Left lung (tissue), 14 donors: ENCODE data around the gene PRB4. TPM values are rescaled to one million over a fixed set of nuclear protein-coding genes. Genes with fewer than 3 reads are reported as not detected.
"Not testable (repeated sequence)": the region's sequence is repeated elsewhere in the genome, so short reads cannot be mapped to it uniquely, and the experiment has no call there.

ENCODE experiments used
- ATAC-seq: fragments of 200-7000 bp; cut with Tn5 transposase; one replicate; pipeline ENCODE4 v1.9.1; 2020; ENCODE audit warnings: moderate library complexity
- DNase-seq, 4 donors: peaks; one replicate each; pipeline ENCODE4 v3.0.0-alpha.2; 2013 to 2020
- H3K27ac ChIP-seq, 2 donors: fragments of 200-600 bp; sonication (generic) in 1 of 2; one replicate each; pipeline versions ENCODE4 v1.5.0 to v1.8.0; 2020 to 2021
- H3K27me3 ChIP-seq, 2 donors: fragments of 200-600 bp; sonication (generic) in 1 of 2; one replicate each; pipeline versions ENCODE4 v1.5.0 to v1.8.0; 2020 to 2021
- H3K36me3 ChIP-seq, 2 donors: fragments of 200-600 bp; sonication (generic) in 1 of 2; one replicate each; pipeline versions ENCODE4 v1.5.0 to v1.8.0; 2020 to 2021
- H3K4me1 ChIP-seq, 2 donors: fragments of 200-600 bp; one replicate each; pipeline ENCODE4 v1.8.0; 2021
- H3K4me3 ChIP-seq, 2 donors: fragments of 200-600 bp; sonication (generic) in 1 of 2; one replicate each; pipeline versions ENCODE4 v1.5.0 to v1.8.0; 2020 to 2021; ENCODE audit warnings: mild to moderate bottlenecking in 1 of 2
- H3K9me3 ChIP-seq, 2 donors: fragments of 200-600 bp; sonication (generic) in 1 of 2; one replicate each; pipeline versions ENCODE4 v1.5.0 to v1.8.0; 2020 to 2021
- intact Hi-C, 2 donors: fragments of 100-400 bp; cut with DNase I; formaldehyde crosslinking; loops; one replicate each; pipeline versions ENCODE4 v1.11.2 to v1.14.2; 2022
- long read RNA-seq, 12 donors: library from polyadenylated mRNA in 2 of 12; unstranded in 2 of 12; transcript quantifications; one replicate each; pipeline ENCODE4 v2.0.0 and lab custom pipeline, GENCODE V29; 2019 to 2026
- polyA plus RNA-seq, 6 donors: library from polyadenylated mRNA; unstranded; fragments of 120-200 nt; gene quantifications; one replicate each; pipeline ENCODE4 v1.2.1, GENCODE V29; 2013; ENCODE audit not compliant: insufficient read length in 6 of 6
- total RNA-seq, 2 donors: library from RNA; stranded (reverse); fragmentation: NEBNext Ultra II Directional; extraction: Animal tissue kit (Norgen Biotek cat#: 25700); gene quantifications; one replicate each; pipeline ENCODE4 v1.2.1, GENCODE V29; 2021
- TF ChIP-seq, protein P1 (sequence below), 2 donors: fragments of 200-600 bp; sonication (generic) in 1 of 2; IDR thresholded peaks; one replicate each; pipeline versions ENCODE4 v1.5.0 to v1.8.0; 2021; ENCODE audit warnings: antibody characterized with exemption in 2 of 2
- donor health status: DM: no; HTN: yes; CAD: no.
- donor health status: DM: no; HTN: no; CAD: no.

The PRB4 gene
- not detected for total RNA-seq
- not detected for polyA plus RNA-seq
- long read RNA-seq, donor 1 = 0 reads
- long read RNA-seq, donor 2 = 0 reads
- long read RNA-seq, donor 3 = 0 reads
- long read RNA-seq, donor 4 = 0 reads
- long read RNA-seq, donor 5 = 0 reads
- long read RNA-seq, donor 6 = 0 reads
- long read RNA-seq, donor 7 = 0 reads
- long read RNA-seq, donor 8 = 0 reads
- long read RNA-seq, donor 9 = 0 reads
- long read RNA-seq, donor 10 = 0 reads
- long read RNA-seq, donor 11 = 0 reads
- long read RNA-seq, donor 12 = 0 reads

DNA sequence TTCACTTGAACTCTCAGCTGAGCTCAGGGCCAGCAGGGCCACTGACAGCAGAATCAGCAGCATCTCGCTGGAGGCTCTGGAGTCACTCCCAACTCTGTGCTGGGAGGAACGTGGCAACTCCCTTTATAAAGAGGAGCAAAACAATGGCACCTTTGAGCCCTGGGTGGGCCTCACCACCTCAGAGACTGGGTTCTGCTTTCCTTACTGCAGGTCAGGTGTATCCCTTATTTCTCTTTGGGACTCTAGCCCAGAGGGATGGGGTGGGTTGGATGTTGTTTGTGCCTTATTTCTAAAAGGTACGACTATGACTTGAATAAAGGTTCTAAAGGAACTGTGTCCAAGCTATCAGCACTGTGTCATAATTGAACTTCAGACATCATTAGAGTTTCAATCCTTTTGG lies at the start of gene PRB4:
Gene PRB4 (minus strand): TSS at position 101 of the 400 bp plus-strand sequence. CDS start 38 bp downstream, at position 63.
- DNase-seq (no peak), ATAC-seq (no peak)
- TF ChIP-seq, protein P1, sequence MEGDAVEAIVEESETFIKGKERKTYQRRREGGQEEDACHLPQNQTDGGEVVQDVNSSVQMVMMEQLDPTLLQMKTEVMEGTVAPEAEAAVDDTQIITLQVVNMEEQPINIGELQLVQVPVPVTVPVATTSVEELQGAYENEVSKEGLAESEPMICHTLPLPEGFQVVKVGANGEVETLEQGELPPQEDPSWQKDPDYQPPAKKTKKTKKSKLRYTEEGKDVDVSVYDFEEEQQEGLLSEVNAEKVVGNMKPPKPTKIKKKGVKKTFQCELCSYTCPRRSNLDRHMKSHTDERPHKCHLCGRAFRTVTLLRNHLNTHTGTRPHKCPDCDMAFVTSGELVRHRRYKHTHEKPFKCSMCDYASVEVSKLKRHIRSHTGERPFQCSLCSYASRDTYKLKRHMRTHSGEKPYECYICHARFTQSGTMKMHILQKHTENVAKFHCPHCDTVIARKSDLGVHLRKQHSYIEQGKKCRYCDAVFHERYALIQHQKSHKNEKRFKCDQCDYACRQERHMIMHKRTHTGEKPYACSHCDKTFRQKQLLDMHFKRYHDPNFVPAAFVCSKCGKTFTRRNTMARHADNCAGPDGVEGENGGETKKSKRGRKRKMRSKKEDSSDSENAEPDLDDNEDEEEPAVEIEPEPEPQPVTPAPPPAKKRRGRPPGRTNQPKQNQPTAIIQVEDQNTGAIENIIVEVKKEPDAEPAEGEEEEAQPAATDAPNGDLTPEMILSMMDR (IDR thresholded peaks at IDR 0.05) = no peak
- no peak within 1 kb of the TSS for H3K27ac ChIP-seq
- H3K4me3 ChIP-seq = no peak within 1 kb of the TSS
- H3K36me3 ChIP-seq = no peaks in the 10 kb centered on the region
- H3K27me3 ChIP-seq = no peaks in the 10 kb centered on the region
- peaks cover 0 to 1% of the 10 kb centered on the region in 2 donors for H3K9me3 ChIP-seq
- no peaks in the 10 kb centered on the region for H3K4me1 ChIP-seq
- intact Hi-C loops = no loop called here

DNA sequence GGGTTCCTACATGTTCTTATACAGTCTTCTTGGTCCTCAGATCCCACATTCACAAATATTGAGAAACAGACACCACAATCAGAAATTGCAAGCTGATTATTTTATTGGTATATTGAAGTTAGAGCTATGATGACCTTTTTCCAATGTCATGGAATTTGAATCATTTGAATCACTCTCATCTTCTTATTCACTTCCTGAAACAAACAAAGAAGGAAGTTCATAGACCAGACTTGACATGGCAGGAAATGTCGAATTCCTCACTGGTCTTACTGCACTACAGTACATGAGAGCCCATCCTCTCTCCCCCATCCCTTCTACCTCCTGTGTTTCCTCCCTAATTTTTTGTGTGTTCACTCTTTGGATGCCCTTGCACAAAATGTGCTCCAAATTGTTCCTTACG lies 41.5 kb upstream of the PRB4 start:
- intact Hi-C loops, DNase-seq, H3K9me3 ChIP-seq: not testable (repeated sequence)

DNA sequence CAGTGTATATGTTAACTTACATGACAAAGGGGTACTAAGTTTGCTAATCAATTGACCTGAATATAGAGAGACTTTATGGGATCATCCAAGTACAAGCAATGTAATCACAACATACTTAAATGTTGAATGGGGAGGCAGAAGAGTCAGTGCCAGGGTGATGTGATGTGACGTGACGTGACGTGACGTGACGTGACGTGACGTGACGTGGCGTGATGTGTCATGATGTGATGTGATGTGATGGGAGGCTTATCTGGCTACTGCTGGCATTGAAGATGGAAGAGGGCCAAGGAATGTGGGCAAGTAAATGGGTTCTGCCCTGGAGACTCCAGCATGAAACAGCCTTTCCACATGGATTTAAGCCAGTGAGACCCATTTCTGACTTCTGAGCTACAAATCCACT lies 38.2 kb upstream of the PRB4 start:
- H3K27me3 ChIP-seq = no peaks in the 10 kb centered on the region
- H3K4me3 ChIP-seq = no peak overlapping the region
- ATAC-seq (no peak), DNase-seq (peak in 1 of 4 donors; percentile 50)
- intact Hi-C loops = no loop called here
- H3K4me1 ChIP-seq = no peaks in the 10 kb centered on the region
- TF ChIP-seq, protein P1 (IDR thresholded peaks at IDR 0.05) = no peak
- H3K27ac ChIP-seq = no peak overlapping the region
- no peaks in the 10 kb centered on the region for H3K36me3 ChIP-seq
- H3K9me3 ChIP-seq = no peaks in the 10 kb centered on the region

More for the DNA sequence above, 41.5 kb upstream of the PRB4 start:
- not testable (repeated sequence) for H3K4me1 ChIP-seq, H3K4me3 ChIP-seq, H3K27ac ChIP-seq, H3K36me3 ChIP-seq, ATAC-seq, H3K27me3 ChIP-seq

DNA sequence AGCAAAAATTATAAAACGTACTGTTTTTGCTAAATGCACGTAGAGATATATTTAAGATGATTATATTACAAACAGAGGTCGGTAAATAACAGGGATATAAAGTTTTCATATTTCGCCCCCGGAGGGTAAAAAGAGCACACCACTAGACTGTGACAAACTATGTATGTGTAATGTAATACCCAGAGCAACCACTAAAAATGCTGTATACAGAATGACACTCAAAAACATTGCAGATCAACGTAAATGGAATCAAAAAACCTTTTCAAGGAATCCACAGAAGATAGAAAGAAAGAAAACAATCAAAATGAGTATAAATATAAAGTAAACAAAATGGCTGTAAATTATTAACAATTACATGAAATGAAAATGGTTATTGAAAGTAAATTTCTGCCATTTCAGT lies 37.6 kb upstream of the PRB4 start:
- Histone ChIP-seq H3K36me3 (no peaks in the 10 kb centered on the region), H3K9me3 (no peaks in the 10 kb centered on the region), H3K27ac (no peak overlapping the region), H3K27me3 (no peaks in the 10 kb centered on the region), H3K4me1 (no peaks in the 10 kb centered on the region), H3K4me3 (no peak overlapping the region)
- TF ChIP-seq, protein P1 (IDR thresholded peaks at IDR 0.05) = peak in 1 of 2 donors; percentile 19
- ATAC-seq = no peak
- intact Hi-C loops = no loop called here
- DNase-seq = no peak

DNA sequence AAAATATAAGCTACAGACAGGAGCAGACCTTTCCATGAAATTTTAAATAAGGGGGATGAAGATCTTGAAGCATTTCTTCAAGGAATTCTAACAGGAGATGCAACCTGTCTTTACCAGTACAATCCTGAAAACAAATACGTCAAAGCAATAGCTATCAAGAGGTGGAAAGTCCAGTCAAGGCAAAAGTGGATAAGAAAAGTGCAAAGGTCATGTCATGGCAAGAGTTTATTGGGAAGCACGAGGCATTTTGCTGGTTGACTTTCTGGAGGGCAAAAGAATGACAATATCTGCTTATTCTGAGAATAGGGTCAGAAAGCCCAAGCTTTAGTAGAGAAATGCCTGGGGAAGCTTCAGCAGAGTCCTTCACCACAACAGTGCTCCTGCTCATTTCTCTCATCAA lies 34.3 kb upstream of the PRB4 start:
- H3K36me3 ChIP-seq = no peaks in the 10 kb centered on the region
- TF ChIP-seq, protein P1 (IDR thresholded peaks at IDR 0.05) = no peak
- DNase-seq (no peak), ATAC-seq (no peak)
- H3K27ac ChIP-seq = no peak overlapping the region
- H3K27me3 ChIP-seq = no peaks in the 10 kb centered on the region
- intact Hi-C loops = no loop called here
- no peaks in the 10 kb centered on the region for H3K9me3 ChIP-seq
- no peaks in the 10 kb centered on the region for H3K4me1 ChIP-seq
- no peak overlapping the region for H3K4me3 ChIP-seq

DNA sequence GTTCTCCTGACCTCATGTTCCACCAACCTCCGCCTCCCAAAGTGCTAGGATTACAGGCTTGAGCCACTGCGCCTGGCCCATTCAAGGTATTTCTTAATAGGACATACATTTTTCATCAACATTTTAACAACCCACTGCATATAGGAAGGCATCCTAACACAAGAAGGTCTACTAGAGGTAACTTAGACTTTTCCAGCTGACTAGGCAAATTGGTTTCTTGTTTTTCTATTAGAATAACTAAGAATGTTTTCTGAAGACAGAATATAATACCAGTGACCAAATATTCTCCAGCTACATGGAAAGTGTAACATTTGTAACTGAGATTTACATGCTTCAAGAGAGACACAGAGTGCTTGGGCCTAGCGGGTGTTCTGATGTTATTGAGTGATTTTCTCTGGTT lies 14.2 kb upstream of the PRB4 start:
- H3K27ac ChIP-seq = no peak overlapping the region
- no peaks in the 10 kb centered on the region for H3K36me3 ChIP-seq
- intact Hi-C loops = no loop called here
- no peak overlapping the region for H3K4me3 ChIP-seq
- H3K9me3 ChIP-seq = no peaks in the 10 kb centered on the region
- TF ChIP-seq, protein P1 (IDR thresholded peaks at IDR 0.05) = no peak
- H3K4me1 ChIP-seq = no peaks in the 10 kb centered on the region
- no peak for DNase-seq
- ATAC-seq = no peak
- no peaks in the 10 kb centered on the region for H3K27me3 ChIP-seq
